ENCODE results near the gene CMTM7.

DNA sequence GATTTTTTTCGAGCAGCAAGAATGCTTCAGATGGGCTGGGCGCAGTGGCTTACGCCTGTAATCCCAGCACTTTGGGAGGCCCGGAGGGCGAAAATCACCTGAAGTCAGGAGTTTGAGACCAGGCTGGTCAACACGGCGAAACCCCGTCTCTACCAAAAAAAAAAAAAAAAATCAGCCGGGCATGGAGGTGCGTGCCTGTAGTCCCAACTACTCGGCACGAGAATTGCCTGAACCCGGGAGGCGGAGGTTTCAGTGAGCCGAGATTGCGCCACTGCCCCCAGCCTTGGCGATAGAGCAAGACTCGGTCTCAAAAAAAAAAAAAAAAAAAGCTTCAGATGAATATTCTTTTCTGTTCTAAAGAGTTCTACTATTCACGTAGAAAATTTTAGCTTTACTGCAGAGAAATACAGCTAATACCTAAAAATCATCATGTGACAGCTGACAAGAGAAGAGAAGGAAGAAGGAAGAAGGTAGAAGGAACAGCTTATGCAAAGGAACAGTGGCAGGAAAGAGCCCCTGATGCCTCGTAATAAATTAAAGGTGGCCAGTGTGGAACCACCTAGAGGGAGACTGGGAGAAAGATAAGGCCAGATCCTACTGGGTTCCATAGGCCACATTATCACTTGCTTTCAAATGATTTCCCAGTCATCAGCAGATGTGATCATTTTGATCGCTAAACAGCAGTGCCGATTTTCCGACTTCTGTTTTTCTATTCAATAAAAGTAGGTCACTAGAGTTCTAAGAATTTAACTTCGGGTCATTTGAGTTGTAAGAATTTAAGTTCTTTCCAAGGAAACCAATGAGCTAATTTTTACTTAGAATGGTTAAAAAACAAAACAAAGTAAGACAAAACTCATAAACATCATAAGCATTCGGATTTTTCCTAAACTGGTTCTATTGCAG is 109.5 kb downstream of the CMTM7 start:
- TF ChIP-seq ZFP3 (tag by site-specific recombination; IDR thresholded peaks at IDR 0.05; ENCODE audit: low read depth) (no peak), CTCF (tag by site-specific recombination; IDR thresholded peaks at IDR 0.05) (no peak), ZNF549 (tag by site-specific recombination; IDR thresholded peaks at IDR 0.05) (no peak), ZNF670 (tag by site-specific recombination; IDR thresholded peaks at IDR 0.05; ENCODE audit: low read depth) (no peak), HOXA7 (CRISPR knock-in tag; IDR thresholded peaks at IDR 0.05; ENCODE audit: borderline replicate concordance) (no peak), BCL11A (tag by site-specific recombination; IDR thresholded peaks at IDR 0.05; ENCODE audit: low read depth) (no peak), ZNF266 (tag by site-specific recombination; IDR thresholded peaks at IDR 0.05; ENCODE audit: low read depth) (no peak), REST (tag by site-specific recombination; IDR thresholded peaks at IDR 0.05) (no peak), HOXD13 (CRISPR knock-in tag; IDR thresholded peaks at IDR 0.05; ENCODE audit: borderline replicate concordance) (no peak)
- TF ChIP-seq, protein P1, sequence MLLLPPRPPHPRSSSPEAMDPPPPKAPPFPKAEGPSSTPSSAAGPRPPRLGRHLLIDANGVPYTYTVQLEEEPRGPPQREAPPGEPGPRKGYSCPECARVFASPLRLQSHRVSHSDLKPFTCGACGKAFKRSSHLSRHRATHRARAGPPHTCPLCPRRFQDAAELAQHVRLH (tag by site-specific recombination; IDR thresholded peaks at IDR 0.05): no peak
- TF ChIP-seq, protein P2, sequence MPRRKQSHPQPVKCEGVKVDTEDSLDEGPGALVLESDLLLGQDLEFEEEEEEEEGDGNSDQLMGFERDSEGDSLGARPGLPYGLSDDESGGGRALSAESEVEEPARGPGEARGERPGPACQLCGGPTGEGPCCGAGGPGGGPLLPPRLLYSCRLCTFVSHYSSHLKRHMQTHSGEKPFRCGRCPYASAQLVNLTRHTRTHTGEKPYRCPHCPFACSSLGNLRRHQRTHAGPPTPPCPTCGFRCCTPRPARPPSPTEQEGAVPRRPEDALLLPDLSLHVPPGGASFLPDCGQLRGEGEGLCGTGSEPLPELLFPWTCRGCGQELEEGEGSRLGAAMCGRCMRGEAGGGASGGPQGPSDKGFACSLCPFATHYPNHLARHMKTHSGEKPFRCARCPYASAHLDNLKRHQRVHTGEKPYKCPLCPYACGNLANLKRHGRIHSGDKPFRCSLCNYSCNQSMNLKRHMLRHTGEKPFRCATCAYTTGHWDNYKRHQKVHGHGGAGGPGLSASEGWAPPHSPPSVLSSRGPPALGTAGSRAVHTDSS (tag by site-specific recombination; IDR thresholded peaks at IDR 0.05): no peak

Data from HEK293 (cell line).